Stimulated activated CD8-positive, alpha-beta memory T cell treated with anti-CD3 and anti-CD28 coated beads, Interleukin-2, amount 100 ng/mL, for 1 hour (primary cell): ENCODE data around the gene DLG4.

Source experiments
- DNase-seq, 2 donors: peaks; one replicate each; pipeline ENCODE4 v3.0.0-alpha.2; 2020; ENCODE audit warnings: low read depth in 2 of 2

The DLG4 gene

GRCh38 chr17:7214300-7215135 lies 5.1 kb downstream of the DLG4 start:
- peak; percentile 96 to 98 for DNase-seq

- DNase-seq: no peak
Measured at GRCh38 chr17:7213895-7214299, 5.7 kb downstream of the DLG4 start.

GRCh38 chr17:7211491-7212273 lies 8.0 kb downstream of the DLG4 start:
- no peak for DNase-seq

GRCh38 chr17:7208754-7209460 lies 10.7 kb downstream of the DLG4 start:
- no peak for DNase-seq

GRCh38 chr17:7208027-7208571 lies 11.5 kb downstream of the DLG4 start:
- DNase-seq: no peak

GRCh38 chr17:7207120-7208001 lies 12.3 kb downstream of the DLG4 start:
- no peak for DNase-seq

GRCh38 chr17:7205561-7205960 lies 14.1 kb downstream of the DLG4 start:
- DNase-seq: no peak

- peak; percentile 88 to 92 for DNase-seq
Measured at GRCh38 chr17:7204828-7205461, 14.7 kb downstream of the DLG4 start.

- no peak for DNase-seq
Measured at GRCh38 chr17:7204336-7204735, 15.3 kb downstream of the DLG4 start.

- DNase-seq: no peak
Measured at GRCh38 chr17:7203391-7203790, 16.2 kb downstream of the DLG4 start.

GRCh38 chr17:7196651-7197401 lies 22.8 kb downstream of the DLG4 start:
- DNase-seq: no peak

GRCh38 chr17:7195971-7196370 lies 23.7 kb downstream of the DLG4 start:
- no peak for DNase-seq

GRCh38 chr17:7192271-7192937 lies 27.2 kb downstream of the DLG4 start:
- DNase-seq: no peak

GRCh38 chr17:7191571-7192270 lies 27.9 kb downstream of the DLG4 start:
- DNase-seq: no peak

- DNase-seq: no peak
Measured at GRCh38 chr17:7191069-7191468, 28.6 kb downstream of the DLG4 start.

- DNase-seq: no peak
Measured at GRCh38 chr17:7190276-7190917, 29.2 kb downstream of the DLG4 start.

GRCh38 chr17:7186241-7186640 lies 33.4 kb downstream of the DLG4 start:
- no peak for DNase-seq

- no peak for DNase-seq
Measured at GRCh38 chr17:7184647-7185046, 35.0 kb downstream of the DLG4 start.
